ENCODE results near the gene PPIC.
A peak's percentile ranks its signal among the peaks of the same experiment; 100 is the strongest.
"Not testable (repeated sequence)": the region's sequence is repeated elsewhere in the genome, so short reads cannot be mapped to it uniquely, and the experiment has no call there.

Gene PPIC

GRCh38 chr5:123007754-123008153 is 28.8 kb downstream of the PPIC start:
- DNase-seq (ENCODE audit: low spot score): no peak

- DNase-seq (ENCODE audit: low spot score): no peak
These were observed 29.3 kb downstream of the PPIC start for GRCh38 chr5:123007182-123007581.

DNA sequence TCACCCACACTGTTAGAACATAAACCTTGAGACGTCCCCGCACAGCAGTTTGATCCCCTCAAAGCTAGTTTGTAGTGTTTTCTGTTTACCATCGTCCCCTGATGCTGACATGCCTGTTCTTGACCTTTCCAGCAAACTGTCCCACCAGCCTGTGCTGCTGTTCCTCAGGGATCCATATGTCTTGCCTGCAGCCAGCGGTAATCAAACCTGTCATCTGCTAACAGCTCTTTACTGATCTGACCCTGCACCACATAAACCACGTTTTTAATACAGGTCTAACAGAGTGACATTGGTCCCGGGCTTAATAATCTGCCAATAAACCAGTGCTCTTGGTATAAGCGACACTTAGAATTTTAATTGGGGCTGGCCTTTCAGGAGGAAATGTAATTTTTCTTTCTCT is 34.7 kb downstream of the PPIC start:
- no peak for DNase-seq (ENCODE audit: low spot score)

DNA sequence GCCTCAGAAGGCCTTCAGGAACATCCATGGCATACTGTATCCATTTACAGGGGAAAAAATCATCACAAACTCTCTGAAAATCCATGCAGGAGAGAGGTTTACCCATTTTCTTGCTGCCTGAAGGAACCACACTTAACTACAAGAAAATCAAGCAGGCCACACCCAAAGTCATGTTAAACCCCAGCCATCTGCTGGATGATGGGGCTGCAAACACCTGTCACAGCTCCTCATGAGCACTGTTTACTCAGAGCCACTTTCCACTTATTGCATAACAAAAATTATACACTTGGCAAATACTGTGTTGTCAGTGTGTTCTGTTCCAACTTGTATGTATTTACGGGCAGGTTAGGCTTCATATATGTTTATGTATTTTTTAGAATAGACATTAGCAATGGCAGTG is 35.8 kb downstream of the PPIC start:
- DNase-seq (ENCODE audit: low spot score): no peak

DNA sequence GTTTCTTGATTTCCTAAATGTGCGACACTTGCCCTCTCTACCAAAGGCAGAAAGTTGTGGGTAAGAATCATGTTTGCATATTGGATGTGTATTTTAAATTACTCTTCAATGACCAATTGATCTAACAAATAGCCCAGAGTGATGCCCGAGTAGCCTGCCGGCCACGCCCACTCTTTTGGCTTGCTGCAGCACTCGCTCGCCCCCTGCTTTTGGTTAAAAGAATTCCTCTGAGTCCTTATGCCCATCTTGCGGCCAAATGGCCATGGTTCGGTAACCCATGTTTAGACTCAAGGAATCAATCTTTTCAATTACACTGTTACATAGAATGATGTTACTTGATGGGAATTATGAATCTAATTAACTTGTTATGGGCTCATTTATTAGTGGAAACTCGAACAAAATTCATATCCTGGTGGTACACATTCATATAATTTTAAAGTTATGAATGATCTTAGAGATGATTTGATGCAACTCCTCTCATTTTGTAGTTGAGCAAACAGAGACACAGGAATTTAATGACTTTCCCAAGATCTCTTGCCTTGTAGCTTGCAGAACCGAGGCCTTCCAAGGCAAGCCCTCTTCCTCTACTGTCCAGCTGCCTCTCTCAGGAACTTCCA is 36.5 kb downstream of the PPIC start:
- DNase-seq (ENCODE audit: low spot score): peak; percentile 26

DNA sequence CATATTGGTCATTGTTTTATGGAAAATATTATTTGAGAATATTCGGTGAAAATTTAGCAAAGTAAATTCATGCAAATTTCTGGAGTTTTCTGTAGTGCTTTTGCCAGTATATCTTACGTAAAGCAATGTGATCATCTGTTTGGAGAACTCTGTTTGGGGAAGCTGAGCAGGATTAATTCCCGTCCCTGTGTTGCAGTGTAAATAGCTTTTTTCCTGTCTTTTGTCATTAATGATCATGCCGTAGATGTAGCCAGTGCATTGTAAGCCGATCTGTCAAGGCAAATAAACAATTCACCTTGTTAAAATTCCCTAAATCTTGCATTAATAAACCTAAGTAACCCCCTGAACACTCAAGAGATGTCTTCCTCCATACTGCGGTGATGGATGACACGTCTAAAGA is 39.2 kb downstream of the PPIC start:
- no peak for DNase-seq (ENCODE audit: low spot score)

- DNase-seq (ENCODE audit: low spot score): no peak
These were observed 40.4 kb downstream of the PPIC start for GRCh38 chr5:122996091-122996490.

GRCh38 chr5:122985954-122986721 is 50.4 kb downstream of the PPIC start:
- DNase-seq (ENCODE audit: low spot score): no peak

- DNase-seq (ENCODE audit: low spot score): no peak
These were observed 51.4 kb downstream of the PPIC start for GRCh38 chr5:122985006-122985700.

GRCh38 chr5:122984425-122984824 is 52.1 kb downstream of the PPIC start:
- no peak for DNase-seq (ENCODE audit: low spot score)

DNA sequence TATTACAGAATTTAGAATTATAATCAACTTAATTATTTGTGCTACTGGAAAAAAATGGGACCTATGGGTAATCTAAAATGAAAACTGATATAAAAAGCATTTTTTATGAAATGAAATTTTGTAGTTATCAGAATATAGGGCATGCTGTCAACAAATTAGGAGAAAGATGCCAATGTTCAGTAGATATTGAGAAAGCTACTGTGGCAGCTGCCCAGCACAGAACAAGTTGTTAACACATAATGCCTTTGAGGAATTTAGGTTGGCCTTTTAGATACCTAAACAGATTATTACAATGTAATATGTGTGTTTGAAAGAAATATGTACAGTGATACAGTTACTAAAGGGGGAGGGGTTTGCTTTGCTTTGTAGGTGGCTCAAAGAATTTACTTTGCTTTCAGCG is 54.1 kb downstream of the PPIC start:
- no peak for DNase-seq (ENCODE audit: low spot score)

DNA sequence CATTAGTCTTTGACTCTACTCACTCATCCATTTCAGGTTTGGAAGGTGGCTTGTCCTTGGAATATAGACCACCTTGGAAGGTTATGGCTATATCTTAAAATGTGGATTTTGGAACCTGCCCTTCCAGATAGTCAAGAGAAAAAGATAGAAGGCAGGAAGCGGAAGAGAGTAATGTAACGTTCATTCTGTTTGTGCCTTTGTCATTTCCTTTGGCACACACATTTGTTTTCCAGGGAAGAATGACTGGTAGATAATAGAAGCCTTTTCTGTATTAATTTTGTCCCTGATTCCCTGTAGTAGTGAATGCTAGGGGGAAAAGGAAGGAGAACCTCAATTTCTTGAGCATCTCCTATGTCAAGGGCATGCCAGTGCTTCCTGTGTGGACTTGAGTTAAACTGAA is 54.7 kb downstream of the PPIC start:
- no peak for DNase-seq (ENCODE audit: low spot score)

- DNase-seq (ENCODE audit: low spot score): no peak
These were observed 57.8 kb downstream of the PPIC start for GRCh38 chr5:122978644-122979297.

GRCh38 chr5:122978068-122978467 is 58.5 kb downstream of the PPIC start:
- DNase-seq (ENCODE audit: low spot score): no peak

DNA sequence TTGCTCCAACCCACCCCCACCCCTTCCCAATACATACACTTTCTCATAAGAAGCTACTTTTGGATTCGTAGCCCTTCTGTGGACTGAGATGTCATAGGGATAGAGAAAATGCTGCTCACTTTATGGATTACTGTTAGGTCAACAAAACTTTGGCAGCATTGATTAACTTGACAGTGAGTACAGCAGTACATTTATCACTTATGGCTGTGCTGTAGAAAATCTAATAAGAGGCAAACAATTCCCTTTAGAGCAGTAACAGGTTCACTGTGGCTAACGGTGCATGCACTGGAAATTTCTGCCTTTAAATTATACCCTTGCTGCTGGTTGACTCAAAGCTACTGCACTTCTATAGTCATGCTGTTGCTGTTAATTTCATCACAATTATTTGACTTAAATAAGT is 59.2 kb downstream of the PPIC start:
- DNase-seq (ENCODE audit: low spot score): no peak

GRCh38 chr5:122974251-122974650 is 62.3 kb downstream of the PPIC start:
- not testable (repeated sequence) for DNase-seq (ENCODE audit: low spot score)

DNA sequence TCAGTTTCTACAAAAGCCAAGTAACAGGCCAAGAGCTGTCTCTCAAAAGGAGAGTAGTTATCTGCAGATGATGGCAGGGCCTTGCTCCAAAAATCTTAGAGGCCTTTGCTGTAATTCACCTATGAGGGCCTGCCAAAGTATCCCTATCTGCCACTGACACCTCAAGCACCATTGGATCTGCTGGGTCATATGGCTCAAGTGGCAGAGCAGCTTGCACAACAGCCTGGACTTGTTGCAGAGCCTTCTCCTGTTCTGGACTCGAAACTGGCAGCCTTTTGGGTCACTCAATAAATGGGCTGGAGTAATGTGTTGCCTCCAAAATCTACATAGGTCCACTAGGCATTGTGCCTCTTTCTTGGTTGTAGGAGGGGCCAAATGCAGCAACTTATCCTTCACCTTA is 62.8 kb downstream of the PPIC start:
- DNase-seq (ENCODE audit: low spot score): not testable (repeated sequence)

Measured in pons (tissue), 1 donor.